Loucy (cell line): Measurements from ENCODE around the gene MUS81.

Experiments
- EZH2phosphoT487 ChIP-seq: fragments of 200-600 bp; IDR thresholded peaks from 2 replicates; pipeline ENCODE4 v1.6.1; 2018; ENCODE audit warnings: antibody characterized with exemption, mild to moderate bottlenecking, moderate library complexity, borderline replicate concordance
- TF ChIP-seq, protein P1 (sequence below): fragments of 200-600 bp; sonication (generic); conservative IDR thresholded peaks from 2 replicates; pipeline ENCODE4 v1.5.1; 2014; ENCODE audit warnings: mild to moderate bottlenecking, antibody characterized with exemption, low read length

GRCh38 chr11:65866509-65867283 lies 6.5 kb downstream of the MUS81 start:
- TF ChIP-seq, protein P1, sequence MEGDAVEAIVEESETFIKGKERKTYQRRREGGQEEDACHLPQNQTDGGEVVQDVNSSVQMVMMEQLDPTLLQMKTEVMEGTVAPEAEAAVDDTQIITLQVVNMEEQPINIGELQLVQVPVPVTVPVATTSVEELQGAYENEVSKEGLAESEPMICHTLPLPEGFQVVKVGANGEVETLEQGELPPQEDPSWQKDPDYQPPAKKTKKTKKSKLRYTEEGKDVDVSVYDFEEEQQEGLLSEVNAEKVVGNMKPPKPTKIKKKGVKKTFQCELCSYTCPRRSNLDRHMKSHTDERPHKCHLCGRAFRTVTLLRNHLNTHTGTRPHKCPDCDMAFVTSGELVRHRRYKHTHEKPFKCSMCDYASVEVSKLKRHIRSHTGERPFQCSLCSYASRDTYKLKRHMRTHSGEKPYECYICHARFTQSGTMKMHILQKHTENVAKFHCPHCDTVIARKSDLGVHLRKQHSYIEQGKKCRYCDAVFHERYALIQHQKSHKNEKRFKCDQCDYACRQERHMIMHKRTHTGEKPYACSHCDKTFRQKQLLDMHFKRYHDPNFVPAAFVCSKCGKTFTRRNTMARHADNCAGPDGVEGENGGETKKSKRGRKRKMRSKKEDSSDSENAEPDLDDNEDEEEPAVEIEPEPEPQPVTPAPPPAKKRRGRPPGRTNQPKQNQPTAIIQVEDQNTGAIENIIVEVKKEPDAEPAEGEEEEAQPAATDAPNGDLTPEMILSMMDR, result no peak
- TF ChIP-seq EZH2phosphoT487, result no peak
